NCI-H2107 treated with DMSO at 0.1 percent for 48 hours (cell line): Measurements from ENCODE around the gene MEDAG.

Experiments
- DNase-seq: peaks from one replicate; lab custom pipeline; 2025; ENCODE audit not compliant: unreplicated experiment; lab: John Stamatoyannopoulos, UW

The MEDAG gene

DNA sequence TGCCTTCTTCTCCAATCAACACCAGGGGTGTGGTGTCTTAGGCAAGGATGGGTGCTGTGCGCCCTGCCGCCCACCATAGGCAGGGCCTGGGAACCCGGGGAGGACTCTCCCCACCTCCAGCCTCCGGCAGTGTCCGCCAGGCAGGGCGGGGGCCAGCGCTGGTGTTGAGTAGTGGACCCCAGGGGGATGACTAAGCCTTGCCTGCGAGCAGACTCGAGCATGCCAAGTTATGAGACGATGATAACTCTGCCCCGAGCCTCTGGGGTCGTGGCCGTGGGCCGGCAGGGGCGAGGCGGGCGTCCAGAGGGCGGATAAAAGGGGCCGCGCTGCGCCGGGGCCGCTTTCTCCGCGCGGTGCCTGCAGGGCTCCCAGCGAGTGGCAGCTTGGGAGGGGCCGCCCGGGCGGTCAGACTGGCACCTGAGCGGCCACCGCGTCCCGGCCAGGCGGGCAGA lies at the start of gene MEDAG:
MEDAG (plus strand) TSS at position 340 of the 452 bp plus-strand sequence. CDS start 245 bp downstream, outside the sequence.
- DNase-seq = no peak

DNA sequence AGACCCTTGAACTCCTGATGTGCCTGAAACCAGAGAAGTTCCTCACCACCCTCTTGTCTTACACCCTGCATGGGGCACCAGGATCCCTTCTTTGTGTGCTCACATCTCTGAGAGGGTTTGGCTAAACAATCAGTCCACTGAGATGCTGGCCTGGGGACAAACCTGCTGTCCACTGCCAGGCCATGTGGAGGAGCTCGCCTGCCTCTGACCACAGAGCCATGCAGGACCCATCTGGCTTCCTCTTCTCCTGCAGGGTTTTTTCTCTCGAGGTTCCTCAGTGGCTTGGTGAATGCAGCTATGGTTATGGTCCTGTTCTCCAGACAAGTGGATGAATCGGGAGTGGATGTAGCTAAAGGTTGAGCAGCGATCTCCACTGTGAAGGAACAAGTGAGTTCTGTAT lies 49.1 kb upstream of the MEDAG start:
- no peak for DNase-seq

- no peak for DNase-seq
Observed at GRCh38 chr13:30857636-30858035, 48.4 kb upstream of the MEDAG start.

- no peak for DNase-seq
Observed at GRCh38 chr13:30859326-30859725, 46.7 kb upstream of the MEDAG start.

- no peak for DNase-seq
Observed at GRCh38 chr13:30861163-30861562, 44.9 kb upstream of the MEDAG start.

DNA sequence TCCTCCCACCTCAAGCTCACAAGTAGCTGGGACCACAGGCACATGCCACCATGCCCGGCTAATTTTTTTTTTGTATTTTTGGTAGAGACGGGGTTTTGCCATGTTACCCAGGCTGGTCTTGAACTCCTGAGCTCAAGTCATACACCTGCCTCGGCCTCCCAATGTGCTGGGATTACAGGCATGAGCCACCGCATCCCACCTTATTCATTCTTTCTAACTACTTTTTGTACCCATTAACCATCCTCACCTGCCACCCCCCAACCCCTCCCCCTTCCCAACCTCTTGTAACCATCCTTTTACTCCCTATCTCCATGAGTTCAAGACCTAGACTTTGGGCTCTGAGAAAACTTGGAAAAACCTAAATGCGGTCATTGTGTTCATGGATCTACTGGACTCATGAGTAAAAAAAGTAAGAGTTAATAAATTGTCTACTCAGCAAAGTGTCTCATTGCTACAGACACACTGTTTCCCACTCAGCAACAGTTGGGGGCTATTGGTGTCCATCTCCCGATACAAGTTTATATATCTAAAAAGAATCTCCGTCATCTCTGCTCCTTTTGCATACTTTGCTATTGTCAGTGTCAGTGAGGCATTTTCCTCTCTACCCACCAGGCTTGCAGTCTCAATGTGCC lies 44.1 kb upstream of the MEDAG start:
- DNase-seq = no peak

DNA sequence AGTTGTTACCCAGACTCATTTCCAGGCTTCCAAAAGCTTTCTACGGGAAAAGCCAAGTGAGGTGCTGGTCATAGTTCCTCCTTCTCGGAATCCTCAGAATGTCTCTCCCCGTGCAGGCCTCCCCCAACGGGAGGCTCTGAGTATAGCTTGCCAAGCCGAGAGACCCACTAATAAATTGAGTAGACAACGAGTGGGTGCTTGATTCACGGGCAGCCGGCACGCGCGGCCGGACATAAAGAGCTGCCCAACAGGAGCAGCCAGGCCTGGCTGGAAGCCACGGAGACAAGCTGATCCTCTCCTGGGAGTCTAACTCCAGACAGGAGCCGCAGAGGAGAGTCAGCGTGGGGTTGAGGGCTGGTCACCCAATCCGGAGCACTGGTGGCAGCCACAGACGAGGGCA lies 43.4 kb upstream of the MEDAG start:
- peak; percentile 1 for DNase-seq

GRCh38 chr13:30863231-30863630 lies 42.8 kb upstream of the MEDAG start:
- DNase-seq = no peak

DNA sequence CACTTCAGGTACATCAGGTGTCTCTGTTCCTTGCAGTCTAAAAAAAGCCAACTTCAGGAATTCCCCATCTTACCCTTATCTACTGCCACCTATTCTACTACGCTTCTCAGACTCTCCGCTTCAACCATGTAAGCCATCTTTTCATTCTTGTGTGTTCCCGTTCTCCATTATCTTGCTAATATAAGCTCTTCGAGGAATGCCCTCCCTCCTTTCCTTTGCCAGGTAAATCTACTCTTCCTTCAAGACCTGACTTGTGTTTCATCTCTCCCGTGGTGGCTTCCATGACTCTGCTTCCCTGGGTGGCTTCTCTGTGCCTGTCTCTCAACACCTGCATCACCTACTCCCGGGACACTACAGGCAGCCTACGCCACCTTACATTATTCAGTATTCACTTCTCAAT lies 42.3 kb upstream of the MEDAG start:
- DNase-seq = no peak

GRCh38 chr13:30864433-30865122 lies 41.5 kb upstream of the MEDAG start:
- no peak for DNase-seq

GRCh38 chr13:30865123-30866049 lies 40.7 kb upstream of the MEDAG start:
- DNase-seq = peak; percentile 63

- no peak for DNase-seq
Observed at GRCh38 chr13:30866677-30867076, 39.4 kb upstream of the MEDAG start.

DNA sequence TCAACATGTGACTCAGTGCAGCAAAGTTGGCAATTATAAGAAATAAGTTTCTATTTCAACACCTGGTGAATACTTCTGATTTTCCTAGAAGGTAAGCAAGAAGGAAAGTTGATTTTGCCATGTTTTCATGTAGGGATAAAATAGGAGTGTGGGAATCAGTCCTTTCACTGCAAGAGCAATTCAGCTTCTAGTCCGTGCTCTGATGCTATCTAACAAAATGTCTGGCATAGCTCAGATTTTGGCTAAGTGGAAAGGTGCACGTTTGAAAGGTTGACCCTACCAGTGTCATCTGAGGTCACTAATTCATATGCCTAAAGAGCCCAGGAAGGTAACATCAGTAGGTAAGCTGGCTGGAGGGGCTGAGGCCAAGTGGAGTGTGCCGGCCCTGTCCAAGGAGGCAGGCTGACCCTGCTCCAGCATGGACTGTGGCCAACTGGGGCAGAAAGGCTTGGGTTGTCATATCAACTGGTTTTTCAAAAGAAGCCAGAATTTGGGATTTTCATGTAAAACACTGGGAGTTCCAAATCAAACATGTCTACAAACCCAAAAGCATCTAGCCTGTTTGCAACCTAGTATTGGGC lies 38.9 kb upstream of the MEDAG start:
- DNase-seq = no peak

DNA sequence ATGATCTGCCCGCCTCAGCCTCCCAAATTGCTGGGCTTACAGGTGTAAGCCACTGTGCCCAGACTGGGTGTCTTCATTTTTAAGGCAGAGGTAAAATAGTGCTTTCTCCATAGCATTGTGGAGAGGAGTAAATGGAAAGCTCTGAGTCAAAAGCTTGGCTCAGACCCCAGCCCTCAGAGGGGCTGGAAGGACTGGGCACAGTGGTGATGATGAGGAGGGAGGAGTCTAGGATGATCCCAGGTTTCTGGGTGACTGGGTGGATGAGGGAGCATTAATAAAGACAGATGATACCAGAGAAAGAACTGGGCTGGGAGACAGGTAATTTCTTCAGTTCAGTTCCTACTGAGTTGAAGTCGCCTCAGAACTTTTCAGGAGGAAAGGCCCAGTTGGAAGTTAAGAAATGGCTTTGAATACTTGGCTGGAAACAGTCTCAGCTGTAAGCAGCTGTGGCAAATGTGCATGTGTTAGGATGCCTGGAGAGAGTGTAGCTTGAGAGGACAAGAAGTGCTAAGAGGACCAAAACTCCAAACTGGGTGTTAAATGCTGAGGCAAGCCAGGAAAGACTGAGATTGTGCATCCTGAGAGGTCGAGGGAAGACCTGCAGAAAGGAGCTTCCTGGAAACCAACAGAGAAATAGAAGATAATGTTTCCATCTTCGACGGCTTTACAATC lies 37.1 kb upstream of the MEDAG start:
- DNase-seq = no peak

DNA sequence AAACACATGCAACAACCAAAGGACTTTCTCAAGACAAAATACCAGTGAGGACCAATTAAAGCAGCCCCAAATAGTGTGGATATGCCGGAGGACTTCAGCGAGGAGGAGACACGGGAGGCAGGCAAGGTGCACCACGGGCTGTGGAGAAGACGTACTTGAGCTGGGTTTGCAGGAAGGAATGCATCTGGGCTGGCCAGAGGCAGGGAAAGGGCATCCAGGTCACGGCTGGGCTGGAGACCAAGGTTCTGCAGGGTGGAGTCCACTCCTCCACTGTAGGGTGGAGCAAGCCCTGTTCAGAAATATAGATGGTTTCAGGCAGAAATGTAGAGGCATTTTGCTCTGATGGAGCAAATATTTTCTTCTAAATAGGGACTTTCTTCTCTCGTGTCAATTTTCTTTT lies 36.6 kb upstream of the MEDAG start:
- no peak for DNase-seq

DNA sequence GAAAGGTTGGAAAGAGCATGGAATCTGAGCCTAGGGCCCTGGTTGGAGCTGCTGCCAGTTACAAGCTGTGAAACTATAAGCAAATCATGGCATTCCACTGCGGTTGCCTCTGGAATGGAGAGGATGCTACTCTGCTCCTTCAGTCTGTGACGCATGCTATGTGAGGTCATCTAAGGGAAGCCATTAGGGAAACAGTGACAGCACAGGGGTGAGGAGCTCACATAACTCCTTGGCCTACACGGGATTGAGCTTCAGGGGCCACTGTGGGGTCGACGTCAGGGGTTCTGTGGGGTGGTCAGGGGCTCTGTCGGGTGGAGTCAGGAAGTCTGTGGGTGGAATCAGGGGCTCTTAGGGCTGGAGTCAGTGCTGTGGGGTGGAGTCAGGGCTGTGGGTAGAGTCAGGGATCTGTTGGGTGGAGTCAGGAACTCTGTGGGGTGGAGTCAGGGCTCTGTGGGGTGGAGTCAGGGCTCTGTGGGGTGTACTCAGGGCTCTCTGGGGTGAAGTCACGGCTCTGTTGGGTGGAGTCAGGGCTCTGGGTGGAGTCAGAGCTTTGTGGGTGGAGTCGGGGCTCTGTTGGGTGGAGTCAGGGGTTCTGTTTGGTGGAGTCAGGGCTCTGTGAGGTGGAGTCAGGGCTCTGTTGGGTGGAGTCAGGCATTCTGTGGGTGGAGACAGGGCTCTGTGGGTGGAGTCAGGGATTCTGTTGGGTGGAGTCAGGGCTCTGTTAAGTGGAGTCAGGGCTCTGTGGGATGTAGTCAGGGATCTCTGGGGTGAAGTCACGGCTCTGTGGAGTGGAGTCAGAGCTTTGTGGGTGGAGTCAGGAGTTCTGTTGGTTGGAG lies 35.8 kb upstream of the MEDAG start:
- DNase-seq = no peak

GRCh38 chr13:30870916-30871587 lies 35.0 kb upstream of the MEDAG start:
- DNase-seq = no peak

- no peak for DNase-seq
Observed at GRCh38 chr13:30871588-30872275, 34.3 kb upstream of the MEDAG start.

DNA sequence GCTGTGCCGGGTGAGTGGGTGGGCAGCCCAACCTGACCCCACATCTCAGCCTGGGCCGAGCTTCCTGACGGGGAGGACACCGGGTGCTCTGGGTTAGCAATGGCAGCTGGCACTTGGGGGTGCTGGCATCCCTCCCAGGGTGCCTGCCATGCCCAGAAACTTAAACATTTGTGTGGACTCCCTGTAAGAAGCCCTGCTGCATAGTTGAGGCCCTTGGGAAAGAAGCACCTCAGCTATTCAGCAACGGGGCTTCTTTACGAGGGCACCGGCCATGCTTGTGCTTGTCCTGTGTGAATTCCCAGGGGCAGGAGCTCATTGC lies 33.8 kb upstream of the MEDAG start:
- no peak for DNase-seq
